Measurements from ENCODE around the gene KIAA0513. TPM values are rescaled to one million over a fixed set of nuclear protein-coding genes. Genes with fewer than 3 reads are reported as not detected.

Gene KIAA0513
- total and polyA plus RNA-seq, 10 donors = 1.7 to 30.0 (median 21.9) TPM

DNA sequence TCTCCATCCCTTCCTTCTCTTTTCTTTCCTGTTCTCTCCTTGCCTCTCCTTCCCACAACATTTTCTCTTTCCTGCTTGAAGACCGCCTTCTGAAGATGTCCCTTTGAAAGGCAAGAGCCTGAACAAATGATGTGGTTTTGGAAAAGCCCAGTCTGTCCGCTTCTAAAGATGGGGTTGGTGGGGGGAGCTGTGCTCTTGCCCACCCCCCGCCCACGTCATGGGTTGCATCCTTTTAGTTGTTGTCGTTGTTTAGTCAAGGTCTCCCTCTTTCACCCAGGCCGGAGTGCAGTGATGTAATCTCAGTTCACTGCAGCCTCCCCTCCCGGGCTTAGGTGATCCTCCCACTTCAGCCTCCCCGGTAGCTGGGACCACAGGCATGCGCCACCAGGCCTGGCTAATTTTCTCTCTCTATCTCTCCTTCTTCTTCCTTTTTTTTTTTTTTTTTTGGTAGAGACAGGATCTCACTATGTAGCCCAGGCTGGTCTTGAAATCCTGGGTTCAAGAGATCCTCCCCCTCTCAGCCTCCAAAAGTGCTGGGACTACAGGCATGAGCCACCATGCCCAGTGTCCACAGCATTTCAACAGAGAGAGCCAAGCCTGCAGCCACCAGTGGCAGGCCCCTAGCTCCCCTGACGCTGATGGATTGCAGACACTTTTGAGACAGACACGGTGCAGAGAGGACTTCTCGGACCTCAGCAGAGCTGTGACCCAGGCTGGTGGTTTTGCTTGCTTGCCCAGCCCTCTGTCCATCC is 110.7 kb downstream of the KIAA0513 start:
- Histone ChIP-seq H3K27ac (peak overlapping the region; percentile 17 to 91 (median 88)), H3K4me3 (peak overlapping the region in 1 of 8 donors; percentile 65), H3K36me3 (no peaks in the 10 kb centered on the region), H3K4me1 (peaks cover 13 to 78% (median 59%) of the 10 kb centered on the region in 6 donors), H3K27me3 (replicated peaks in 1 of 7) (peaks cover 0 to 43% (median 5%) of the 10 kb centered on the region in 7 donors), H3K9me3 (no peaks in the 10 kb centered on the region)
- DNase-seq = no peak
- TF ChIP-seq, protein P1, sequence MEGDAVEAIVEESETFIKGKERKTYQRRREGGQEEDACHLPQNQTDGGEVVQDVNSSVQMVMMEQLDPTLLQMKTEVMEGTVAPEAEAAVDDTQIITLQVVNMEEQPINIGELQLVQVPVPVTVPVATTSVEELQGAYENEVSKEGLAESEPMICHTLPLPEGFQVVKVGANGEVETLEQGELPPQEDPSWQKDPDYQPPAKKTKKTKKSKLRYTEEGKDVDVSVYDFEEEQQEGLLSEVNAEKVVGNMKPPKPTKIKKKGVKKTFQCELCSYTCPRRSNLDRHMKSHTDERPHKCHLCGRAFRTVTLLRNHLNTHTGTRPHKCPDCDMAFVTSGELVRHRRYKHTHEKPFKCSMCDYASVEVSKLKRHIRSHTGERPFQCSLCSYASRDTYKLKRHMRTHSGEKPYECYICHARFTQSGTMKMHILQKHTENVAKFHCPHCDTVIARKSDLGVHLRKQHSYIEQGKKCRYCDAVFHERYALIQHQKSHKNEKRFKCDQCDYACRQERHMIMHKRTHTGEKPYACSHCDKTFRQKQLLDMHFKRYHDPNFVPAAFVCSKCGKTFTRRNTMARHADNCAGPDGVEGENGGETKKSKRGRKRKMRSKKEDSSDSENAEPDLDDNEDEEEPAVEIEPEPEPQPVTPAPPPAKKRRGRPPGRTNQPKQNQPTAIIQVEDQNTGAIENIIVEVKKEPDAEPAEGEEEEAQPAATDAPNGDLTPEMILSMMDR (IDR thresholded peaks at IDR 0.05 in 8 of 11, conservative IDR thresholded peaks at IDR 0.05 in 3 of 11) = no peak
- TF ChIP-seq POLR2AphosphoS5 (IDR thresholded peaks at IDR 0.05) = no peak
- TF ChIP-seq POLR2A (IDR thresholded peaks at IDR 0.05) = no peak
- intact Hi-C loops (cut with DNase I; ENCODE audit: low total_unique reads) = no loop called here
- 64 to 81% (median 75%) methylated on average over 11 to 12 of the region's 12 CpGs for WGBS, 5 donors

DNA sequence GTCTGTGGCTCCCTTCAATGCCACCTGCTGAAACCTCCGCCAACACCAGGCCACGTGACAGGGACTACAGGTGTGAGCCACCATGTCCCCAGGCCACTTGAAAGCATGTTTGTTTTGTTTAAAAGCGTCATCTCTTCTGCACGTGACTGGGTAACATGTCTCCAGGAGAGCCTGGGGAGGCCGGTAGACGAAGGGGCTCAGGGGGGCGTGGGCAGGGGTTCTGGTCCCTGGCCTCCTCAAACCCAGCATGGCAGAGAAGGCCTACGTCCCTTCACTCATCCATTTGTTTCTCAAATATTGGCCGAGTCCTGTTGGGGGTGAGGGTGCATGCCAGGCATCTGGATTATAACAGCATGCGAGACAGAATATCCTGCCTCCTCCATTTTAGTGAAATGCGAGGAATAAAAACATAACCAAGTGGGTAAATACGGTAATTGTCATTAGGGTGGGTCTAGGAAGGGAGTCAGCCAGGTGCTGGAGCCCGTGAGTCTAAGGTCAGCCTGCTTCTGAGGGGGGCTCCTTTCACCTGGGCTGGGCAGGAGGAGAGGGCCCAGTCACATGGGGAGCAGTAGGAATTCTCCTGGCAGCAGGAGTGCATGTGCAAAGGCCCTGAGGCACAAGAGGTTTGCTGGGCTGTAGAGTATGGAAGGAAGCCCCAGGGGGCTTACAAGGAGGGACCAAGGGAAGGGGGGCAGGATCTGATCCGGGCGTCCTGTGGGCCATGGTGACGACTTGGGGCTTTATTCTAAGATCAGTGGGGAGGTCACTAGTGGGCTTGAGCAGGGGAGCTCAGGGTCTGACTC is 111.4 kb downstream of the KIAA0513 start:
- intact Hi-C loops (cut with DNase I; ENCODE audit: low total_unique reads) = no loop called here
- Histone ChIP-seq H3K27ac (no peak overlapping the region), H3K27me3 (replicated peaks in 1 of 7) (peaks cover 0 to 43% (median 5%) of the 10 kb centered on the region in 7 donors), H3K4me3 (no peak overlapping the region), H3K9me3 (no peaks in the 10 kb centered on the region), H3K4me1 (peaks cover 13 to 78% (median 62%) of the 10 kb centered on the region in 6 donors), H3K36me3 (no peaks in the 10 kb centered on the region)
- DNase-seq = no peak
- WGBS, 5 donors = 85 to 89% (median 85%) methylated on average over 15 to 16 of the region's 16 CpGs
- TF ChIP-seq, protein P1 (IDR thresholded peaks at IDR 0.05 in 8 of 11, conservative IDR thresholded peaks at IDR 0.05 in 3 of 11) = no peak
- TF ChIP-seq POLR2AphosphoS5 (IDR thresholded peaks at IDR 0.05) (no peak), POLR2A (IDR thresholded peaks at IDR 0.05) (no peak)

DNA sequence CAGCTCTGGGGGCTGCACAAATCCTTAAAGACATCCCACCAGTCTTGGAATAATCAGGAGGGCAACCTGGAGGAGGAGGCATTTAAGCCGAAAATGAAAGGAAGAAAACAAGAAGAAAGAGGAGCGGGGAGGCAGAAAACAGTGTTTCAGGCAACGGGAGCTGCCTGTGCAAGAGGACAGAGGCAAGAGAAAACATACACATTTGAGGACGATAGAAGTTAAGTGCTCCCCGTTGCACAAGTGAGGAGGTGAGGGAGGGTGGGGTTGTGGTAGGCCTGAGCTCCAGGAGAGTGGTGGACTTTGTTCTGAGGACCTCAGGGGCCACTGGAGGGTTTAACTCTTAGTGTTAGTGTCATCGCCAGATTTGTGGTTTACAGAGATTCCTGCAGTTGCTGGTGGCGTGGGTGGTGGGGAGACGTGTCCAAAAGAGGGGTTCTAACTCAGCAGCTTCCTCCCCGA is 112.3 kb downstream of the KIAA0513 start:
- Histone ChIP-seq H3K36me3 (no peaks in the 10 kb centered on the region), H3K4me3 (no peak overlapping the region), H3K9me3 (no peaks in the 10 kb centered on the region), H3K4me1 (peaks cover 13 to 78% (median 61%) of the 10 kb centered on the region in 6 donors), H3K27ac (no peak overlapping the region), H3K27me3 (replicated peaks in 1 of 7) (peaks cover 0 to 43% (median 5%) of the 10 kb centered on the region in 7 donors)
- DNase-seq = no peak
- TF ChIP-seq POLR2AphosphoS5 (IDR thresholded peaks at IDR 0.05) (no peak), POLR2A (IDR thresholded peaks at IDR 0.05) (no peak)
- TF ChIP-seq, protein P1 (IDR thresholded peaks at IDR 0.05 in 8 of 11, conservative IDR thresholded peaks at IDR 0.05 in 3 of 11) = no peak
- 66 to 68% (median 66%) methylated on average over 9 of the region's 9 CpGs for WGBS, 5 donors
- intact Hi-C loops (cut with DNase I; ENCODE audit: low total_unique reads) = no loop called here

Measured in spleen (tissue), 11 donors.